ENCODE data around the gene MCRIP2. TPM values are rescaled to one million over a fixed set of nuclear protein-coding genes. Genes with fewer than 3 reads are reported as not detected.

The MCRIP2 gene
- total and polyA plus RNA-seq, 9 of the 15 experiments (the other 6 are each of a cell fraction or from before 2014, with no cell fraction given) = 0.80 to 120 (median 35.2) TPM

DNA sequence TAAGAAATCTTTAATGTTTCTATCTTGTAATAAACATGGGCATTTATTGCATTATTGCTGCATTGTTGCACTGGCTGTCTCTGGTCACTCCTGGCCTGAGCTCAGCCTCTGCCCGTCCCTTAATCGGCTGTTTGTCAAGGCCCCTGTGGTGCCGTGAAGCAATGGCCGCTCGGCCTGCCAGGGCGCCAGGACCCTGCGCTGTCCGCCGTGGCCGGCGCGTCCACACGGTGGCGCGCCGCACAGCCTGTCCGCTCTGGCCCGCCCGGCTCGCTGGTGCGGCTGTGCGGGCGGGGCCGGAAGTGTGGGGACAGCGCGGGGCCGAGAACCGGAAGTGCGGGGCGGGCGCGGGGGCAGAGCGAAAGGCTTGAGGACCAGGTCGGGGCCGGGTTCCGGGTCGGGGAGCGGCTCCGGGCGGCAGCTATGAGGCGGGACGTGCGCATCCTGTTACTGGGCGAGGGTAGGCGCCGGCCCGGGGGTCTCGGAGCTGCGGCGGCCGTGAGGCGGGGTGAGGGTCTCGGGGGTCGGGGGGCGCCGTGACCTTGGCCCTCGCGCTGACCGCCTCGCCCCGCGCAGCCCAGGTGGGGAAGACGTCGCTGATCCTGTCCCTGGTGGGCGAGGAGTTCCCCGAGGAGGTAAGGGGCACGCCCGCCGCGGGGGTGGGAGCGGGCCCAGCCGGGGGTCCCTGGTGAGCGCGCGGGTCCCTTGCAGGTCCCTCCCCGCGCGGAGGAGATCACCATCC, 26.3 kb downstream of the MCRIP2 start, which contains the start of gene RHOT2 (continued):
- TF ChIP-seq, protein P1, sequence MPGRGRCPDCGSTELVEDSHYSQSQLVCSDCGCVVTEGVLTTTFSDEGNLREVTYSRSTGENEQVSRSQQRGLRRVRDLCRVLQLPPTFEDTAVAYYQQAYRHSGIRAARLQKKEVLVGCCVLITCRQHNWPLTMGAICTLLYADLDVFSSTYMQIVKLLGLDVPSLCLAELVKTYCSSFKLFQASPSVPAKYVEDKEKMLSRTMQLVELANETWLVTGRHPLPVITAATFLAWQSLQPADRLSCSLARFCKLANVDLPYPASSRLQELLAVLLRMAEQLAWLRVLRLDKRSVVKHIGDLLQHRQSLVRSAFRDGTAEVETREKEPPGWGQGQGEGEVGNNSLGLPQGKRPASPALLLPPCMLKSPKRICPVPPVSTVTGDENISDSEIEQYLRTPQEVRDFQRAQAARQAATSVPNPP (IDR thresholded peaks at IDR 0.05; ENCODE audit: borderline replicate concordance, insufficient read depth, insufficient read length) = no peak
- TF ChIP-seq SAFB2 (IDR thresholded peaks at IDR 0.05; ENCODE audit: borderline replicate concordance, low read depth, low read length, severe bottlenecking) = no peak
- TF ChIP-seq, protein P2, sequence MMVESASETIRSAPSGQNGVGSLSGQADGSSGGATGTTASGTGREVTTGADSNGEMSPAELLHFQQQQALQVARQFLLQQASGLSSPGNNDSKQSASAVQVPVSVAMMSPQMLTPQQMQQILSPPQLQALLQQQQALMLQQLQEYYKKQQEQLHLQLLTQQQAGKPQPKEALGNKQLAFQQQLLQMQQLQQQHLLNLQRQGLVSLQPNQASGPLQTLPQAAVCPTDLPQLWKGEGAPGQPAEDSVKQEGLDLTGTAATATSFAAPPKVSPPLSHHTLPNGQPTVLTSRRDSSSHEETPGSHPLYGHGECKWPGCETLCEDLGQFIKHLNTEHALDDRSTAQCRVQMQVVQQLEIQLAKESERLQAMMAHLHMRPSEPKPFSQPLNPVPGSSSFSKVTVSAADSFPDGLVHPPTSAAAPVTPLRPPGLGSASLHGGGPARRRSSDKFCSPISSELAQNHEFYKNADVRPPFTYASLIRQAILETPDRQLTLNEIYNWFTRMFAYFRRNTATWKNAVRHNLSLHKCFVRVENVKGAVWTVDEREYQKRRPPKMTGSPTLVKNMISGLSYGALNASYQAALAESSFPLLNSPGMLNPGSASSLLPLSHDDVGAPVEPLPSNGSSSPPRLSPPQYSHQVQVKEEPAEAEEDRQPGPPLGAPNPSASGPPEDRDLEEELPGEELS (CRISPR knock-in tag; IDR thresholded peaks at IDR 0.05; ENCODE audit: borderline replicate concordance) = 0 out of 2 replicates have a peak, but pooled peaks have one; percentile 50
- TF ChIP-seq, protein P3, sequence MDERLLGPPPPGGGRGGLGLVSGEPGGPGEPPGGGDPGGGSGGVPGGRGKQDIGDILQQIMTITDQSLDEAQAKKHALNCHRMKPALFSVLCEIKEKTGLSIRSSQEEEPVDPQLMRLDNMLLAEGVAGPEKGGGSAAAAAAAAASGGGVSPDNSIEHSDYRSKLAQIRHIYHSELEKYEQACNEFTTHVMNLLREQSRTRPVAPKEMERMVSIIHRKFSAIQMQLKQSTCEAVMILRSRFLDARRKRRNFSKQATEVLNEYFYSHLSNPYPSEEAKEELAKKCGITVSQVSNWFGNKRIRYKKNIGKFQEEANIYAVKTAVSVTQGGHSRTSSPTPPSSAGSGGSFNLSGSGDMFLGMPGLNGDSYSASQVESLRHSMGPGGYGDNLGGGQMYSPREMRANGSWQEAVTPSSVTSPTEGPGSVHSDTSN (CRISPR knock-in tag; IDR thresholded peaks at IDR 0.05; ENCODE audit: low read depth) = no peak
- TF ChIP-seq, protein P3 (tag; conservative IDR thresholded peaks at IDR 0.05; ENCODE audit: low read depth) = no peak
- peak in 1 of 2 experiments; percentile 79; a peak in 1 of 4 replicates for TF ChIP-seq RCOR1 (IDR thresholded peaks at IDR 0.05; ENCODE audit: borderline replicate concordance in 1 of 2, low read depth in 2 of 2, low read length in 2 of 2)
- no peak for TF ChIP-seq ZNF778 (CRISPR knock-in tag; IDR thresholded peaks at IDR 0.05)
- no peak for TF ChIP-seq XRCC4 (IDR thresholded peaks at IDR 0.05; ENCODE audit: extremely low read depth, insufficient read depth, insufficient read length)
- TF ChIP-seq, protein P4, sequence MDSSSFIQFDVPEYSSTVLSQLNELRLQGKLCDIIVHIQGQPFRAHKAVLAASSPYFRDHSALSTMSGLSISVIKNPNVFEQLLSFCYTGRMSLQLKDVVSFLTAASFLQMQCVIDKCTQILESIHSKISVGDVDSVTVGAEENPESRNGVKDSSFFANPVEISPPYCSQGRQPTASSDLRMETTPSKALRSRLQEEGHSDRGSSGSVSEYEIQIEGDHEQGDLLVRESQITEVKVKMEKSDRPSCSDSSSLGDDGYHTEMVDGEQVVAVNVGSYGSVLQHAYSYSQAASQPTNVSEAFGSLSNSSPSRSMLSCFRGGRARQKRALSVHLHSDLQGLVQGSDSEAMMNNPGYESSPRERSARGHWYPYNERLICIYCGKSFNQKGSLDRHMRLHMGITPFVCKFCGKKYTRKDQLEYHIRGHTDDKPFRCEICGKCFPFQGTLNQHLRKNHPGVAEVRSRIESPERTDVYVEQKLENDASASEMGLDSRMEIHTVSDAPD (CRISPR knock-in tag; IDR thresholded peaks at IDR 0.05) = no peak
